GM12875 (cell line): ENCODE measurements around the gene PLA2R1.

Experiments used
- H3K4me3 ChIP-seq: one replicate; pipeline ENCODE4 v1.5.1; 2011; ENCODE audit warnings: low read depth, low read length, control low read depth
- TF ChIP-seq, protein P1 (sequence below): IDR thresholded peaks from 2 replicates; pipeline ENCODE4 v1.5.1; 2011; ENCODE audit warnings: low read depth, mild to moderate bottlenecking, control low read depth, inconsistent platforms, low read length, moderate library complexity, borderline replicate concordance; ENCODE audit not compliant: insufficient read depth

Gene PLA2R1

DNA sequence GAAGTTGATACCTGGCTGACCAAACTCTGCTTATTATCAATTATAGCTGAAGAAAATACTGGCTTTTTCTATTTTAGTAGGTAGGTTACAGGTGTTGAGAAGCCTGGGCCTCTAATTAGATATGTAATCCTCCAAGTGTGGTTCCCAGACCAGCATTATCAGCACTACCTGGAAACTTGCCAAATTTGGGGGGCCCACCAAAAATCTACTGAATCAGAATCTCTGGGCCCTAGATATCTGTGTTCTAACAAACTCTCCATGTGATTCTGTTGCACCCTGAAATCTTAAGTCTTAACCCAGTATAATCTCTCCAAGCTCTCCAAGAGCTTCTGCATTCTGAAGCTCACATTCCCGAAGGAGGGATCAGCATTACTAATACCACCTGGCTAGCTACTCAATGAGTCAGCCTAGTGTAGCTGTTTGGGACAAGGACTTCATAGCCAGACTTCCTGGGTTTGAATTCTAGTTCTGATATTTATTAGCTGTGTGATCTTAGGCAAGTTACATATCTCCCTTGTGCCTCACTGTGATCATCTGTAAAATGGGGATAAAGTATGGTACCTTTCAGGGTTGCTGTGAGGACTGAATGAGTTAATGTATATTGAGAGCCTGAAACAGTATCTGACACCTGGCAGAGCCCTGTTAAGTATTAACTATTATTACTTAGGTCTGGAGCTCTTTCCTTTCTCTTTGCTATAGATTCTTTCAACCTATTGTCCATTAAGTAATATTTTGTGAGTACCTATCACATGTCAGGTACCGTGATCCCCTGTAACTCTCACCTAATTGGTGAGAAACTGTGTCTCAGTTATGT is 170.3 kb downstream of the PLA2R1 start:
- TF ChIP-seq, protein P1, sequence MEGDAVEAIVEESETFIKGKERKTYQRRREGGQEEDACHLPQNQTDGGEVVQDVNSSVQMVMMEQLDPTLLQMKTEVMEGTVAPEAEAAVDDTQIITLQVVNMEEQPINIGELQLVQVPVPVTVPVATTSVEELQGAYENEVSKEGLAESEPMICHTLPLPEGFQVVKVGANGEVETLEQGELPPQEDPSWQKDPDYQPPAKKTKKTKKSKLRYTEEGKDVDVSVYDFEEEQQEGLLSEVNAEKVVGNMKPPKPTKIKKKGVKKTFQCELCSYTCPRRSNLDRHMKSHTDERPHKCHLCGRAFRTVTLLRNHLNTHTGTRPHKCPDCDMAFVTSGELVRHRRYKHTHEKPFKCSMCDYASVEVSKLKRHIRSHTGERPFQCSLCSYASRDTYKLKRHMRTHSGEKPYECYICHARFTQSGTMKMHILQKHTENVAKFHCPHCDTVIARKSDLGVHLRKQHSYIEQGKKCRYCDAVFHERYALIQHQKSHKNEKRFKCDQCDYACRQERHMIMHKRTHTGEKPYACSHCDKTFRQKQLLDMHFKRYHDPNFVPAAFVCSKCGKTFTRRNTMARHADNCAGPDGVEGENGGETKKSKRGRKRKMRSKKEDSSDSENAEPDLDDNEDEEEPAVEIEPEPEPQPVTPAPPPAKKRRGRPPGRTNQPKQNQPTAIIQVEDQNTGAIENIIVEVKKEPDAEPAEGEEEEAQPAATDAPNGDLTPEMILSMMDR, result no peak

DNA sequence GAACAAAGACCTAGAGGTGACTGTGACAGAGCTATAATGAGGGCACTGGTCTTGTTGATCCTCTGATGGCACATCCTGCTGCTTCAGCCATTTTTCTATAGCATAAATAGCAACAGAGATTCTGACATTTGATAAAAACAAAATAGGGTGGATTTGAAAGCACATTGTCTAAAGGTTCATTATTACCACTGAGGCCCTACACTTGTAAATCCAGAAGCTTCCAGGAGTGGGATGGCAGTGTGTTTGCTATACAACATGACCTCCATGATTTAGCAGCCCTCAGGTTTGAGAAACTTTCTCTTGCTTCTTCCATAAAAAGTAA is 171.2 kb downstream of the PLA2R1 start:
- no peak overlapping the region for H3K4me3 ChIP-seq
- TF ChIP-seq, protein P1, result no peak

More for the DNA sequence above, 170.3 kb downstream of the PLA2R1 start:
- no peak overlapping the region for H3K4me3 ChIP-seq

DNA sequence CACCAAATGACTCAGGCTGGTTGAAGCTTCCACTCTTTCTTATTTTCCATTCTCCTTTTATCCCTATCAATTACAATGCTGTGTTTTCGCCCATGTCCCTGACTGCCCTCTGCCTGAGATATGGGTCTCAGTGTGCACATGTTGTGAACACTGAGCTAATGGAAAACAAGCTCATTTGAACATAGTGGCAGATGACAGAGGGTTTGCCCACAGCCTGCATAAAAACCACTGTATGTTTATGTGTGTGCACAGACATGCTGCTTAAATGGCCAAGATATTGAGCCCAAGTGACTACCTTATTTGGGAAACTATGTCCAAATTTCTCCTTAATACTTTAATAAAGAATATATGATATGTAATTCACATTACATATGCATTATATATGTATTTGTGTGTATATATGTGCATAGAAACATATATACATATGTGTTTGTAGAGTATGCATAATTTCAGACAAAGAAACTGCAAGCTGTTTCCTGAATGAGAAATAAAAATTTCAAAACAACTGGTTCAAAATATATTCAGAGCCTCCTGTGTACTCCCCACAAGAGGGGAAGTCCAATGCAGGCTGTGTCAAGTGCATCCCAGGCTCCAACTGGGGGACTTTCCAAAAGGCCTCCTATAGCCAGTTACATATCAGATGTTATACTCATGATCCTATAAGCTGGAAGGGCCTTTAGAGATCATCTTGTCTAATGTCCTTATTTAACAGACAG is 171.7 kb downstream of the PLA2R1 start:
- no peak overlapping the region for H3K4me3 ChIP-seq
- TF ChIP-seq, protein P1, result no peak

DNA sequence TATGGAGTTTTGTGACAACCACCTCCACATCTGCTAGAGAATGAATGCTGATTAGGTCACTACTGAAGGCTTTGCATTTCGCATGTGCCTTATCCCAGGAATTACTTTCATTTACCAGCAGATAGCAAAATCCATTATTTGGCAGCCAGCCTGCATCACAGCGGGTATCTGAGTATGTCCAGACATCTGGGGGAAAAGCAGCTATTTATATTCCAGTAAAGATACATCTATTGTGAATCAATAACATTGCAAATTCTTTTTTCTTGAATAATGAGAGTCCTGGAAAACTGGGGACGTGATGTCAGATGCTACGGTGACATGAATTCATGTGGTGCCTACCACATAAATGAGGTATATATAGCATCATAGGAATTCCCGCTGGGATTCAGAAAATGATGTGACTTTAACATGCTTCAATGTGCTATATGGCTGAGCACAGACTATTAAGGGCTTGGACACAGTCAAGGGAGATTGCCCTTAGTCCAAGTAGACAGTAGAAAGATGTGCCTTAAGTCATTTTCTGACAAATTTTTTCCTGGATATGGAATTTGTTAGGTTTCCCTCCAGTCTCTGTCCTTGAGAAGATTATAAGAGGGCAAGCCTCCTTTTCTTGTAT is 180.2 kb downstream of the PLA2R1 start:
- TF ChIP-seq, protein P1, result no peak
- no peak overlapping the region for H3K4me3 ChIP-seq
